Measurements from ENCODE around the gene OS9.
"Not testable (repeated sequence)": the region's sequence is repeated elsewhere in the genome, so short reads cannot be mapped to it uniquely, and the experiment has no call there.

The OS9 gene

DNA sequence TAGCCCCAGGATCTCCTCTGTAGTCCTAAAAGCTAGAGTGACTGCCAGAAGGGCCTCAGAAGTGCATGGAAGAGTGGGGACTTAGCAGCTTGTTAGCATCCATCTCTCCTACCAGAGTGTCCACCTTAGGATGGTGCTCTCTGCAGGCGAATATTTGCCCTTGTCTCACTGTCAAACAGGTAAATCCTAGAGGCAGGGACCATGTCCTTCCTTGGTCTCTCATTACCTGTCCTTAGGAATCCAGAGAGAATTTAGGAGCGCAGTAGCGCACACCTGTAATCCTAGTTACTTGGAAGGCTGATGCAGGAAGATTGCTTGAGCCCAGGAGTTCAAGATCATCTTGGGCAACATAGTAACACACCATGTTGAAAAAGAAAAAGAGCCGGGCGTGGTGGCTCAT, 23.2 kb downstream of the OS9 start:
- Histone ChIP-seq H3K9me3 (ENCODE audit: control insufficient read depth, insufficient read depth, low read depth, low read length) (no peaks in the 10 kb centered on the region), H3K9ac (ENCODE audit: low read length) (no peak overlapping the region), H3K4me3 (ENCODE audit: low read depth, low read length) (no peak overlapping the region), H3K4me1 (ENCODE audit: control insufficient read depth, insufficient read depth, low read length) (no peaks in the 10 kb centered on the region), H3K27me3 (ENCODE audit: control insufficient read depth, insufficient read depth, low read length) (no peaks in the 10 kb centered on the region), H3K27ac (ENCODE audit: low read depth, low read length) (no peak overlapping the region), H3K36me3 (ENCODE audit: control insufficient read depth, insufficient read depth, low read length) (peaks cover 48% of the 10 kb centered on the region)

DNA sequence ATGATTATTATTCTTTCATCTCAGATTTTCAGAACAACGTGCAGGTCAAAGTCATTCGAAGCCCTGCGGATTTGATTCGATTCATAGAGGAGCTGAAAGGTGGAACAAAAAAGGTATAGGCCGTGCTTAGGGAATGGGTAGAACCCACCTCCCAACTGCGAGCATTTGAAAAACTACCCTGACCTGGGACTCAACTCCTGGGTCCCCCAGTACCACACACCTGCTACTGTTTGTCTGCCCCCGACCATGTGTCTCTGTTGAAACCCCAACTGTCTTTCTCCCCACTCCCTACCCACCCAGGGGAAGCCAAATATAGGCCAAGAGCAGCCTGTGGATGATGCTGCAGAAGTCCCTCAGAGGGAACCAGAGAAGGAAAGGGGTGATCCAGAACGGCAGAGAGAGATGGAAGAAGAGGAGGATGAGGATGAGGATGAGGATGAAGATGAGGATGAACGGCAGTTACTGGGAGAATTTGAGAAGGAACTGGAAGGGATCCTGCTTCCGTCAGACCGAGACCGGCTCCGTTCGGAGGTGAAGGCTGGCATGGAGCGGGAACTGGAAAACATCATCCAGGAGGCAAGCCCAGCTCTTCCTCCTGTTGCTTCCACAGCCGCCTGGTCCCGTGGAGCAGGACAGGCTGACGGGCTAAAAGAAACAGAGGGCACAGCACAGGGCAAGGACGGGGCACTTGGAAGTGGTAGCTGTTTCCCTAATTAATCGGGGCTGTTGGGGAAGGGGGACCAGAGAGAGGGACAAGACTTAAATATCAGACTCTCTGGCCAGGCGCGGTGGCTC, 24.1 kb downstream of the OS9 start:
- peaks cover 48% of the 10 kb centered on the region for H3K36me3 ChIP-seq (ENCODE audit: control insufficient read depth, insufficient read depth, low read length)

DNA sequence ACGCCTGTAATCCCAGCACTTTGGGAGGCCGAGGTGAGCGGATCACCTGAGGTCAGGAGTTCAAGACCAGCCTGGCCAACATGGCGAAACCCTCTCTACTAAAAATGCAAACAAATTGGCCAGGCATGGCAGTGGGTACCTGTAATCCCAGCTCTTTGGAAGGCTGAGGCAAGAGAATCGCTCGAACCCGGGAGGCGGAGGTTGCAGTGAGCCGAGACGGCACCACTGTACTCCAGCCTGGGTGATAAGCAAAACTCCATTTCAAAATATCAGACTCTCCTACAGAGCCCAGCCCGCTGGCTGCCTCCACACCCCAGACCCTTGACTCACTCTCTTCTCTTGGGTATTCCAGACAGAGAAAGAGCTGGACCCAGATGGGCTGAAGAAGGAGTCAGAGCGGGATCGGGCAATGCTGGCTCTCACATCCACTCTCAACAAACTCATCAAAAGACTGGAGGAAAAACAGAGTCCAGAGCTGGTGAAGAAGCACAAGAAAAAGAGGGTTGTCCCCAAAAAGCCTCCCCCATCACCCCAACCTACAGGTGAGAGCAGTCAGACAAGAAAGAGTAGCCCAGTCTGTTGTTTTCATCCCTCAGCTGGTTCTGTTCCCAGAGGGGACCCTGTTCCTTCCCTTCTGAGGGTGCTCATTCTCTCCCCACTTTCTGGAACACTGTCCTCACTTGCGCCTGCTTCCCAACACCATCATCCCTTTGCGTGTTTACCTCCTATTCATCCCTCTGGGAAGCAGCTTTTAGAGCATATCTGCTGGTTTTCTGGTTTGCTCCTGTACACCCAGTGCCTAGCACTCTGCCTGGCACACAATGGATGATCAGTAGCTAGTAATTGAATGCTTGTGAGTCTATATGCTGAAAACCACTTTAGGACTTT, 25.0 kb downstream of the OS9 start:
- H3K4me3 ChIP-seq (ENCODE audit: low read depth, low read length), result no peak overlapping the region
- H3K36me3 ChIP-seq (ENCODE audit: control insufficient read depth, insufficient read depth, low read length), result peaks cover 48% of the 10 kb centered on the region
- H3K9ac ChIP-seq (ENCODE audit: low read length), result no peak overlapping the region
- H3K27ac ChIP-seq (ENCODE audit: low read depth, low read length), result no peak overlapping the region
- H3K9me3 ChIP-seq (ENCODE audit: control insufficient read depth, insufficient read depth, low read depth, low read length), result no peaks in the 10 kb centered on the region
- H3K4me1 ChIP-seq (ENCODE audit: control insufficient read depth, insufficient read depth, low read length), result no peaks in the 10 kb centered on the region
- peaks cover 13% of the 10 kb centered on the region for H3K27me3 ChIP-seq (ENCODE audit: control insufficient read depth, insufficient read depth, low read length)

More for the DNA sequence above, 24.1 kb downstream of the OS9 start:
- no peaks in the 10 kb centered on the region for H3K4me1 ChIP-seq (ENCODE audit: control insufficient read depth, insufficient read depth, low read length)
- no peak overlapping the region for H3K4me3 ChIP-seq (ENCODE audit: low read depth, low read length)
- H3K27me3 ChIP-seq (ENCODE audit: control insufficient read depth, insufficient read depth, low read length), result peaks cover 4% of the 10 kb centered on the region
- H3K9me3 ChIP-seq (ENCODE audit: control insufficient read depth, insufficient read depth, low read depth, low read length), result no peaks in the 10 kb centered on the region
- no peak overlapping the region for H3K9ac ChIP-seq (ENCODE audit: low read length)
- H3K27ac ChIP-seq (ENCODE audit: low read depth, low read length), result no peak overlapping the region

DNA sequence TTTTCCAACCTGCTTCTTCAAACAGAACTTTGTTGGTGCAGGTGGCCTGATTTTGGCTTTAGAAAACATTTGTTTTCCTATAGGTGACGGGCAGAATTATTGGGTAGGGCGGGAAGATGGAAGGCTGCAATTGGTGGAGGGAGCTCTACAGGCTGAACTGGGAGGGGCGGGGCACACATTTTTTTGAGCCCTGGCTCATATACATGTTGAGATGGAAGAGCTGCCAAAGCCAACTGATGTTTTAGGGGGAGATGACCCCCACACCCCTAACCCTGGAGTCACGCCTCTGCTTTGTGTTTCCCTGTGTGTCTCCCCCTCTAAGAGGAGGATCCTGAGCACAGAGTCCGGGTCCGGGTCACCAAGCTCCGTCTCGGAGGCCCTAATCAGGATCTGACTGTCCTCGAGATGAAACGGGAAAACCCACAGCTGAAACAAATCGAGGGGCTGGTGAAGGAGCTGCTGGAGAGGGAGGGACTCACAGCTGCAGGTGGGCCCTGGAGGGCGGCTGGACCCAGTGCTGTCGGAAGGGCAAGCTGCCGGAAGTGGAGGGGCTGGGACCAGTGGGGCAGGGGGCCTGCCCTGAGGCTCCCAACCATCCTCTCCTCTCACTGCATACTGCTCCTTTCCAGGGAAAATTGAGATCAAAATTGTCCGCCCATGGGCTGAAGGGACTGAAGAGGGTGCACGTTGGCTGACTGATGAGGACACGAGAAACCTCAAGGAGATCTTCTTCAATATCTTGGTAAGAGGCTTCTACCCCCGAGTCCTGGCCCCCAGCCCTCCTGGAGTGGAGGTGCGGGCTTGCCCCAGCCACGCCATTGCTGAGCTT, 26.1 kb downstream of the OS9 start:
- Histone ChIP-seq H3K9ac (ENCODE audit: low read length) (no peak overlapping the region), H3K27ac (ENCODE audit: low read depth, low read length) (no peak overlapping the region), H3K9me3 (ENCODE audit: control insufficient read depth, insufficient read depth, low read depth, low read length) (no peaks in the 10 kb centered on the region), H3K4me3 (ENCODE audit: low read depth, low read length) (no peak overlapping the region), H3K27me3 (ENCODE audit: control insufficient read depth, insufficient read depth, low read length) (peaks cover 24% of the 10 kb centered on the region), H3K36me3 (ENCODE audit: control insufficient read depth, insufficient read depth, low read length) (peaks cover 48% of the 10 kb centered on the region), H3K4me1 (ENCODE audit: control insufficient read depth, insufficient read depth, low read length) (no peaks in the 10 kb centered on the region)

DNA sequence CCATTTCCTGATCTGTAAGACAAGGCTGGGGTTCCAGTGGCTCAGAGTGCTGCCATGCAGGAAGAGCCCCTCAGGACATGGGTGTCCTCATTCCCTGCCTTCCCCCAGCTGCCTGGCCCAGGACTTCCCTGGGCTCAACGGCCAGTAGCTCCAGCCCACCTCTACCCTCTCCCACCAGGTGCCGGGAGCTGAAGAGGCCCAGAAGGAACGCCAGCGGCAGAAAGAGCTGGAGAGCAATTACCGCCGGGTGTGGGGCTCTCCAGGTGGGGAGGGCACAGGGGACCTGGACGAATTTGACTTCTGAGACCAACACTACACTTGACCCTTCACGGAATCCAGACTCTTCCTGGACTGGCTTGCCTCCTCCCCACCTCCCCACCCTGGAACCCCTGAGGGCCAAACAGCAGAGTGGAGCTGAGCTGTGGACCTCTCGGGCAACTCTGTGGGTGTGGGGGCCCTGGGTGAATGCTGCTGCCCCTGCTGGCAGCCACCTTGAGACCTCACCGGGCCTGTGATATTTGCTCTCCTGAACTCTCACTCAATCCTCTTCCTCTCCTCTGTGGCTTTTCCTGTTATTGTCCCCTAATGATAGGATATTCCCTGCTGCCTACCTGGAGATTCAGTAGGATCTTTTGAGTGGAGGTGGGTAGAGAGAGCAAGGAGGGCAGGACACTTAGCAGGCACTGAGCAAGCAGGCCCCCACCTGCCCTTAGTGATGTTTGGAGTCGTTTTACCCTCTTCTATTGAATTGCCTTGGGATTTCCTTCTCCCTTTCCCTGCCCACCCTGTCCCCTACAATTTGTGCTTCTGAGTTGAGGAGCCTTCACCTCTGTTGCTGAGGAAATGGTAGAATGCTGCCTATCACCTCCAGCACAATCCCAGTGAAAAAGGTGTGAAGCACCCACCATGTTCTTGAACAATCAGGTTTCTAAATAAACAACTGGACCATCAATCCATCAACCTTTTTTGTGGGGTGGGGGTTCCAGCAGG, 27.0 kb downstream of the OS9 start:
- H3K36me3 ChIP-seq (ENCODE audit: control insufficient read depth, insufficient read depth, low read length), result peaks cover 45% of the 10 kb centered on the region
- peaks cover 32% of the 10 kb centered on the region for H3K27me3 ChIP-seq (ENCODE audit: control insufficient read depth, insufficient read depth, low read length)

DNA sequence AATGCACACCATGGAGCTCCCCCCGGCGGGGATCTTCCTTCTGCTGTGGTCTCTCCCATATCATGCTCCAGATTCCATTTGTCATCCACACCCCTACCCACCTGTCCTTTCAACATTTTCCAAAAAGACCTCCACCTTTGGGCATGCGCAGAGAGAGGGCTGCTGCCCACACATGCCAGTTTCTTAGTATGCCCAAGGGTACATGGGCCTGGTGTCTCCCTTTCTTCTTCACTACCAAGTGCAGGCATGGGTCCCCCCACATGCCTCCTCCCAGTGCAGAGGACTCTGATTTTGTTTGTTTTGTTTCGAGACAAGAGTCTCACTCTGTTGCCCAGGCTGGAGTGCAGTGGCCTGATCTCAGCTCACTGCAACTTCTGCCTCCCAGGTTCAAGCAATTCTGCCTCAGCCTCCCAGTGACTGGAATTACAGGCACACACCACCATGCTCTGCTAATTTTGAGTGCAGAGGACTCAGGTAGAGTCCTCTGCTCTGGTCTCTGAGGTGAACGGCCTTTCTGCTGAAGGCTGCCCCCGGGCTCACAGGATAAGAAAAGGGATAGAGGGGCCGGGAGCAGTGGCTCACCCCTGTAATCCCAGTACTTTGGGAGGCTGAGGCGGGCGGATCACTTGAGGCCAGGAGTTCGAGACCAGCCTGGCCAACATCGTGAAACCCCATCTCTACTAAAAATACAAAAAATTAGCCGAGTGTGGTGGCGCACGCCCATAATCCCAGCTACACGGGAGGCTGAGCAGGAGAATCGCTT, 28.1 kb downstream of the OS9 start:
- H3K9me3 ChIP-seq (ENCODE audit: control insufficient read depth, insufficient read depth, low read depth, low read length); H3K4me1 ChIP-seq (ENCODE audit: control insufficient read depth, insufficient read depth, low read length); H3K4me3 ChIP-seq (ENCODE audit: low read depth, low read length); H3K9ac ChIP-seq (ENCODE audit: low read length); H3K27ac ChIP-seq (ENCODE audit: low read depth, low read length): not testable (repeated sequence)
- H3K27me3 ChIP-seq (ENCODE audit: control insufficient read depth, insufficient read depth, low read length), result peaks cover 43% of the 10 kb centered on the region
- peaks cover 37% of the 10 kb centered on the region for H3K36me3 ChIP-seq (ENCODE audit: control insufficient read depth, insufficient read depth, low read length)

More for the DNA sequence above, 27.0 kb downstream of the OS9 start:
- no peak overlapping the region for H3K9ac ChIP-seq (ENCODE audit: low read length)
- H3K4me1 ChIP-seq (ENCODE audit: control insufficient read depth, insufficient read depth, low read length), result no peaks in the 10 kb centered on the region
- no peak overlapping the region for H3K27ac ChIP-seq (ENCODE audit: low read depth, low read length)
- no peaks in the 10 kb centered on the region for H3K9me3 ChIP-seq (ENCODE audit: control insufficient read depth, insufficient read depth, low read depth, low read length)
- no peak overlapping the region for H3K4me3 ChIP-seq (ENCODE audit: low read depth, low read length)

DNA sequence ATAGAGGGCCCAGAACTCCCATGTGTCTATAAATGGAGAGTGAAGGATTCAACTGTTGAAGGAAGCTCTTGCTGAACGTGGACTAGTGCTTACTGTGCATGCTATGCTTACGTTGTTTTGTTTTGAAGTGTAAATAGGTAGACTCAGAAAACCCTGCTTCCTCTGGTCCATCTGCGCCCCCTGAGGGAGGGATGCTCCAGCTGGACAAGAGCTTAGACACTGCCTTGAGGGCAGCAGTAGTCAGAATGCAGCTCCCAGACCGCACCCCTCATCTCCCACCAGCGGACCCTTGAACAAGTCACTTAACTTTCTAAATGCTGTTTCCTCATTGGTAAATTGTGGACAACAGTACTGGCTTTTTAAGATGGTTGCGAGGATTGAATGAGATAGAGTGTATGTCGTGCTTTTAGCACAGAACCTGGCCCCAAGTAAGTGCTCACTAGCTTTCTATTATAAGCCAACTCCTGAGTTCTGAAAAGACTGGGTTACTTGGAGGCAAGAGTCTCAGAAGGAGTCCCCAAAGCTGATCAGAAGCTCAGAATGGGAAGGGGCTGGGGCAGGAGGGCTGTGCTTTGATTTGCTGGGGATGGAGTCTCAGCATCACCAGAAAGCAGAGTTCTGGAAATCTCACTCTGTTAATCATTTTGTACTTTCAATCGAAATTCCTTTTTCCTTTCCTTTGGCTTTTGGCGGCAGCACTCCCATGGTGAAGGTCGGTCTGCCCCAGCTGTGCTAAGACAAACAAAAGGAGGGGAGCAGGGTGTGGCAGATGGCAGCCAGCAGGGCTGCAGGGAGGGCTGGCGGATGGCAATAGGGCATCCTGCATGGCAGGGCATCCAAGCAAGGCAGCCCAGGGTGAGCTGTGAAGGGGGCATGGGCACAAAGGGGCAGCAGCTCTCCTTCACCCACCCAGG, 29.0 kb downstream of the OS9 start:
- H3K4me3 ChIP-seq (ENCODE audit: low read depth, low read length), result no peak overlapping the region
- no peak overlapping the region for H3K27ac ChIP-seq (ENCODE audit: low read depth, low read length)
- H3K9ac ChIP-seq (ENCODE audit: low read length), result no peak overlapping the region
- peaks cover 32% of the 10 kb centered on the region for H3K36me3 ChIP-seq (ENCODE audit: control insufficient read depth, insufficient read depth, low read length)
- H3K27me3 ChIP-seq (ENCODE audit: control insufficient read depth, insufficient read depth, low read length), result peaks cover 52% of the 10 kb centered on the region
- 0 out of 2 replicates have a peak, but pooled peaks cover 5% of the 10 kb centered on the region for H3K4me1 ChIP-seq (ENCODE audit: control insufficient read depth, insufficient read depth, low read length)
- H3K9me3 ChIP-seq (ENCODE audit: control insufficient read depth, insufficient read depth, low read depth, low read length), result no peaks in the 10 kb centered on the region

DNA sequence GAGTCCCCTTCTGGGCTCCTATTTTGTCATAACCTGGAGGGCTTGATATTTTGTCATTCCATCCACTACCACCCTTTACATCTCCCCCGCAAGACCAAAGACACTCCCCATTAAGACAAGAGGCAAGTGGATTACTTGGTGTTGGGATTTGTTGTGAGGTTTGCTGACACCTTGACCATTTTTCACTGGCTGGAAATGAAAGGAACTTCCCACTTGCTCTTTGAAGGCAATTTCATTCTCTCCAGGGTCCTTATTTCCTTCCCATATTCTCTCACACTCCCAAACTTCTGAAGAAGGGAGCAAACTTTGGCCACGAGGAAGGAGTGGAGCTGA, 29.7 kb downstream of the OS9 start:
- no peak overlapping the region for H3K9ac ChIP-seq (ENCODE audit: low read length)
- H3K4me3 ChIP-seq (ENCODE audit: low read depth, low read length), result no peak overlapping the region
- H3K27me3 ChIP-seq (ENCODE audit: control insufficient read depth, insufficient read depth, low read length), result peaks cover 59% of the 10 kb centered on the region
- H3K27ac ChIP-seq (ENCODE audit: low read depth, low read length), result no peak overlapping the region
- 0 out of 2 replicates have a peak, but pooled peaks cover 5% of the 10 kb centered on the region for H3K4me1 ChIP-seq (ENCODE audit: control insufficient read depth, insufficient read depth, low read length)
- H3K36me3 ChIP-seq (ENCODE audit: control insufficient read depth, insufficient read depth, low read length), result peaks cover 28% of the 10 kb centered on the region
- H3K9me3 ChIP-seq (ENCODE audit: control insufficient read depth, insufficient read depth, low read depth, low read length), result no peaks in the 10 kb centered on the region
